OCI-M1 (cell line): ENCODE results near the gene ATP9B.
"Not testable (repeated sequence)": the region's sequence is repeated elsewhere in the genome, so short reads cannot be mapped to it uniquely, and the experiment has no call there.

Source experiments
- DNase-seq: peaks from one replicate; lab custom pipeline; 2025; lab: John Stamatoyannopoulos, UW

ATP9B gene

GRCh38 chr18:79136742-79137141 is 67.5 kb downstream of the ATP9B start:
- peak; percentile 26 for DNase-seq

- no peak for DNase-seq
Measured at GRCh38 chr18:79139206-79139605, 70.0 kb downstream of the ATP9B start.

- no peak for DNase-seq
Measured at GRCh38 chr18:79147014-79147413, 77.8 kb downstream of the ATP9B start.

GRCh38 chr18:79151191-79151590 is 82.0 kb downstream of the ATP9B start:
- DNase-seq: no peak

- no peak for DNase-seq
Measured at GRCh38 chr18:79156327-79156726, 87.1 kb downstream of the ATP9B start.

GRCh38 chr18:79164706-79165105 is 95.5 kb downstream of the ATP9B start:
- DNase-seq: no peak

GRCh38 chr18:79166702-79167101 is 97.5 kb downstream of the ATP9B start:
- no peak for DNase-seq

GRCh38 chr18:79167526-79168190 is 98.5 kb downstream of the ATP9B start:
- DNase-seq: no peak

GRCh38 chr18:79169958-79170555 is 100.9 kb downstream of the ATP9B start:
- peak; percentile 7 for DNase-seq

GRCh38 chr18:79172331-79172730 is 103.1 kb downstream of the ATP9B start:
- not testable (repeated sequence) for DNase-seq

GRCh38 chr18:79173742-79174141 is 104.5 kb downstream of the ATP9B start:
- DNase-seq: no peak

- no peak for DNase-seq
Measured at GRCh38 chr18:79178113-79178531, 108.9 kb downstream of the ATP9B start.

- no peak for DNase-seq
Measured at GRCh38 chr18:79182047-79182713, 113.0 kb downstream of the ATP9B start.

GRCh38 chr18:79185648-79186047 is 116.5 kb downstream of the ATP9B start:
- DNase-seq: no peak

GRCh38 chr18:79186649-79187048 is 117.5 kb downstream of the ATP9B start:
- DNase-seq: no peak

- no peak for DNase-seq
Measured at GRCh38 chr18:79187532-79188277, 118.5 kb downstream of the ATP9B start.

- DNase-seq: no peak
Measured at GRCh38 chr18:79191418-79191817, 122.2 kb downstream of the ATP9B start.

GRCh38 chr18:79191956-79192355 is 122.8 kb downstream of the ATP9B start:
- DNase-seq: no peak

- DNase-seq: no peak
Measured at GRCh38 chr18:79193826-79194225, 124.6 kb downstream of the ATP9B start.

- no peak for DNase-seq
Measured at GRCh38 chr18:79195716-79196683, 126.8 kb downstream of the ATP9B start.

GRCh38 chr18:79197531-79197930 is 128.3 kb downstream of the ATP9B start:
- no peak for DNase-seq
